DMS153 (cell line): ENCODE data around the gene MAP3K20.

Experiments used
- DNase-seq: peaks from one replicate; lab custom pipeline; 2025; lab: John Stamatoyannopoulos, UW

The MAP3K20 gene

GRCh38 chr2:173204316-173204715 is 128.7 kb downstream of the MAP3K20 start:
- DNase-seq = no peak

GRCh38 chr2:173205375-173205774 is 129.7 kb downstream of the MAP3K20 start:
- DNase-seq = no peak

- DNase-seq = peak; percentile 16
Observed at GRCh38 chr2:173207124-173207523, 131.5 kb downstream of the MAP3K20 start.

GRCh38 chr2:173210270-173211196 is 134.9 kb downstream of the MAP3K20 start:
- peak; percentile 74 for DNase-seq

GRCh38 chr2:173213181-173213580 is 137.5 kb downstream of the MAP3K20 start:
- DNase-seq = no peak

GRCh38 chr2:173214213-173214612 is 138.6 kb downstream of the MAP3K20 start:
- DNase-seq = no peak

GRCh38 chr2:173215316-173215715 is 139.7 kb downstream of the MAP3K20 start:
- DNase-seq = no peak

GRCh38 chr2:173216051-173216450 is 140.4 kb downstream of the MAP3K20 start:
- DNase-seq = no peak

GRCh38 chr2:173216668-173217067 is 141.0 kb downstream of the MAP3K20 start:
- no peak for DNase-seq

GRCh38 chr2:173217116-173217840 is 141.6 kb downstream of the MAP3K20 start:
- DNase-seq = no peak

- no peak for DNase-seq
Observed at GRCh38 chr2:173218326-173219056, 142.8 kb downstream of the MAP3K20 start.

GRCh38 chr2:173221132-173221695 is 145.6 kb downstream of the MAP3K20 start:
- no peak for DNase-seq

GRCh38 chr2:173221937-173222594 is 146.4 kb downstream of the MAP3K20 start:
- DNase-seq = no peak

- DNase-seq = no peak
Observed at GRCh38 chr2:173223871-173224270, 148.2 kb downstream of the MAP3K20 start.

GRCh38 chr2:173226899-173227698 is 151.5 kb downstream of the MAP3K20 start:
- peak; percentile 17 for DNase-seq

GRCh38 chr2:173229086-173229485 is 153.4 kb downstream of the MAP3K20 start:
- DNase-seq = no peak

GRCh38 chr2:173230181-173230580 is 154.5 kb downstream of the MAP3K20 start:
- no peak for DNase-seq

GRCh38 chr2:173231042-173231441 is 155.4 kb downstream of the MAP3K20 start:
- DNase-seq = peak; percentile 98

- DNase-seq = no peak
Observed at GRCh38 chr2:173231465-173231864, 155.8 kb downstream of the MAP3K20 start.

- no peak for DNase-seq
Observed at GRCh38 chr2:173232956-173233744, 157.5 kb downstream of the MAP3K20 start.
